ENCODE results near the gene ANTKMT.

DNA sequence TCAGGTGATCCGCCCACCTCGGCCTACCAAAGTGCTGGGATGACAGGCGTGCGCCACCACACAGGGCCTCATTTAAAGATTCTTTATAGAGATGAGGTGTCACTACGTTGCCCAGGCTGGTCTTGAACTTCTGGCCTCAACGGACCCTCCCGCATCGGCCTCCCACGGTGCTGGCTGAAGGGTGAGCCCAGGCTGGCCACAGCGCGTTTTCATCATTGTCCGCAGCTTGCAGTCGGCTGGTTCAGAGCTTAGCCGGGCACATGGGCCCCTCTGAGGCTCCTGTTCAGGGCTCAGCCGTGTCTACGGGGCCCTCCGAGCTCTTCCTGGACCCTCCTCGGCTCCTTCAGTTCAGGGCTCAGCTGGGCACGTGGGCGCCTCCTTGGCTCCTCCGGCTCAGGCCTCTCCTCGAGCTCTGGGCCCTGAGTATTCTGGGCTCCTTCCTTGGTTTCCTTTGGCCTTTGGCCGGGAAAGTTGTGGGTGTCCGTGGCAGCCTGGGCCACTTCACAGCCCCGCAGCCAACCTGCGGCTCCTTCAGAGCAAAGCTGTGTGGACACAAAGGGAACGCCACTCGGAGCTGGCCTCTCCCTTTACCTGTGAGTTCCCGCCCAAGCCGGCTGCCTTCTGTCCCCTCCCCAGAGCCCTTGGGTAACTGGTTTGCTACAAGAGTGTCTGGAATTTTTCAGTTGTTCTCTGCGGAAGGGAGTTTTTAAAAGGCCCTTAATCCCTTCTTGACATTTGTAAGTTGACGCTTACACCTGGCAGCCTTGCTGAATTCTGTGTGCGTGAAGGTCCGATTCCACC is 38.4 kb downstream of the ANTKMT start:
- TF ChIP-seq, protein P1, sequence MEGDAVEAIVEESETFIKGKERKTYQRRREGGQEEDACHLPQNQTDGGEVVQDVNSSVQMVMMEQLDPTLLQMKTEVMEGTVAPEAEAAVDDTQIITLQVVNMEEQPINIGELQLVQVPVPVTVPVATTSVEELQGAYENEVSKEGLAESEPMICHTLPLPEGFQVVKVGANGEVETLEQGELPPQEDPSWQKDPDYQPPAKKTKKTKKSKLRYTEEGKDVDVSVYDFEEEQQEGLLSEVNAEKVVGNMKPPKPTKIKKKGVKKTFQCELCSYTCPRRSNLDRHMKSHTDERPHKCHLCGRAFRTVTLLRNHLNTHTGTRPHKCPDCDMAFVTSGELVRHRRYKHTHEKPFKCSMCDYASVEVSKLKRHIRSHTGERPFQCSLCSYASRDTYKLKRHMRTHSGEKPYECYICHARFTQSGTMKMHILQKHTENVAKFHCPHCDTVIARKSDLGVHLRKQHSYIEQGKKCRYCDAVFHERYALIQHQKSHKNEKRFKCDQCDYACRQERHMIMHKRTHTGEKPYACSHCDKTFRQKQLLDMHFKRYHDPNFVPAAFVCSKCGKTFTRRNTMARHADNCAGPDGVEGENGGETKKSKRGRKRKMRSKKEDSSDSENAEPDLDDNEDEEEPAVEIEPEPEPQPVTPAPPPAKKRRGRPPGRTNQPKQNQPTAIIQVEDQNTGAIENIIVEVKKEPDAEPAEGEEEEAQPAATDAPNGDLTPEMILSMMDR (conservative IDR thresholded peaks at IDR 0.05 in 1 of 2, IDR thresholded peaks at IDR 0.05 in 1 of 2; ENCODE audit: extremely low read depth in 1 of 2, insufficient read depth in 1 of 2, low read depth in 1 of 2, low read length in 2 of 2): no peak
- no peak for TF ChIP-seq EZH2 (IDR thresholded peaks at IDR 0.05; ENCODE audit: borderline replicate concordance, low read length)
